ENCODE measurements around the gene PARD3.
"Not testable (repeated sequence)": the region's sequence is repeated elsewhere in the genome, so short reads cannot be mapped to it uniquely, and the experiment has no call there.

Gene PARD3

DNA sequence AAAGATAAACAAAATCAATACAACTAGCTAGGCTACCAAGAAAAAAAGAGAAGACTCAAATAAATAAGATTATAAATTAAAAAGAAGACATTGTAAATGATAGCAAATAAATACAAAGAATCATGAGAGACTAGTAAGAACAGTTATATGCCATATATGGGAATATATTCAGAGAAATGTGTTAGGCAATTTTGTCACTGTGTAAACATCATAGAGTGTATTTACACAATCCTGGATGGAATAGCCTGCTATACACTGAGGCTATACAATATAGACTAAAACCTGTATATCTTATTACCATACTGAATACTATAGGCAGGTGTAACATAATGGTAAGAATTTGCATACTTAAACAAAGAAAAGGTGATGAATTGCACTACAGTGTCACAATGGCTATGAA, 717.4 kb downstream of the PARD3 start:
- no peak for DNase-seq (ENCODE audit: low spot score)

DNA sequence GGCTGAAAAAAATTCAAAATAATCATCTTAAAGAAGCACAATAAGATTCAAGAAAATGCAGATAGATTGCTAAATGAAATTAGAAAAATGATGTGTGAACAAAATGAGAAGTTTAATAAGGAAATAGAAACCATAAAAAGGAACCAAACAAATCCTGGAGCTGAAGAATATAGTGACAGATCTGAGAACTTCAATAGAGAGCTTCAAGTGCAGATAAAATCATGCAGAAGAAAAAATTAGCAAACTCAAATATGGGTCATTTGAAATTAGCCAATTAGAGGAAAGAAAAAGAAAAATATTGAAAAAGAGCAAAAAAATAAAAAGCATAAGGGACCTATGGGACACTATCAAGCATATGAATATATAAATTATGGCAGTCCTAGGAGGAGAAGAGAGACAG, 720.1 kb downstream of the PARD3 start:
- no peak for DNase-seq (ENCODE audit: low spot score)

DNA sequence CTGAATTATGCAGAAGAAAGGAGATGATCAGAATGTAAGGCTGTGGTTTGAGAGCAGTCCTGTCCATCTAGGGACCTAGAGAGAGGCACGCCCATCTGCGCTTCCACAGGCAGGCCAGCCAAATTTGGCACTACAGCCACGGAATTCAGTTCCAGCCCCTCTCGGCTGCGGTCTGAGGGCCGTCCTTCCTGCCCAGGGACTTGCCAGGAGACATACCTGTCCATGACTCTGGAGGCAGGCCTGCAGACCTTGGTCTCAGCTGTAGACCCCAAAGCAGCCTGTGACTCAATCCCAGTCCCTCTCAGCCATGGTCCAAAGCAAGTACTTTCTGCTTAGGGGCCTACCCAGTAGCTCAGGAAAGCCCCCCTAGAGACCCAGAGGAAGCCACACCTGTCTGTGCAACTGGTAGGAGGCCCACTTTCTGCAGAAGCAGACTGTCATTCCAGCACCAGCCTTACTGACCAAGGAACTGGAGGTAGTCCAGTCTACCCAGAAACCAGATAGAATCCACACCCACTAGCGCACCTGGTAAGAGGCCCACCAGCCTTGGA, 720.9 kb downstream of the PARD3 start:
- DNase-seq (ENCODE audit: low spot score), result no peak

DNA sequence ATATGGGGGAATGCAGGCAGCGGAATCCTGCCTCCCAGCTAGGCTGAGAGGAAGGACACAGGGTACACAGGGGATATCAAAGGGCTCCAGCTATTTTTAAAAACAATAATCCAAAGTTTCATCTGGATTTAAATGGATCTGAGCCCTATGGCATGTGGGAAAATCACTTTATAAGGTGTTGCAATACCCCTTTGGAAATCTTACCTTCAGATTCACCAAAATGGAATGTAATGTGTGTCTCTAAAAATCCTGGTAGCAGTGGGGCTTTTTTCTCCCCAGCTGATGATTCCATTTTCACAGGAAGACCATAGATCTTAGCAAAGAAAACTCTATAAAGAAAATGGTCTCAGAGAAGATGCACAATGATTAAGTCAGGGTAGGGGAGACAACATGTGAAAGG, 722.2 kb downstream of the PARD3 start:
- no peak for DNase-seq (ENCODE audit: low spot score)

DNA sequence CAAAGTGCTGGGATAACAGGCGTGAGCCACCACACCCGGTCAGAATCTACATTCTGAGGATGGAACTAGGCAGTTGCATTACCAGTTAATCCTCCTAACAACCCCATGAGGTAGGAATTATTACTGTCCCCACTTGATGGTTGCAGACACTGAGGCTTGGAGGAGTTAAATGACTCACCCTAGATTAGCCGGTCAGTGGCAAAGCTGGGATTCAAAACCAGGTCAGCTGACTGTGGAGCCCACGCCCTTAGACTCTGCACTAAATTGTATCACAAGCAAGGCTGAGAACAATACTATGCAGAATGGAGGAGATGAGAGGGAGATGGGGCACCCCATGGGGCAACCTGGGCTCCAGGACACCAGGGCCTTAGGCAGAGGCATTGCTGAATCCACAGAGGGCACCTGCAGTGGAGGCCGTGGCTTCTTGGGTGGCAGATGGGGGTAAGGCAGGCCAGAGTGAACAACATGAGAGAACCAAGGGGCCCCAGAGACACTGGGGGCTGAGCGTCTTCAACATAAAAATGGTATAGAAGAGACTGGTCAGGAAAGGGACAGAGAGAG, 723.4 kb downstream of the PARD3 start:
- no peak for DNase-seq (ENCODE audit: low spot score)

DNA sequence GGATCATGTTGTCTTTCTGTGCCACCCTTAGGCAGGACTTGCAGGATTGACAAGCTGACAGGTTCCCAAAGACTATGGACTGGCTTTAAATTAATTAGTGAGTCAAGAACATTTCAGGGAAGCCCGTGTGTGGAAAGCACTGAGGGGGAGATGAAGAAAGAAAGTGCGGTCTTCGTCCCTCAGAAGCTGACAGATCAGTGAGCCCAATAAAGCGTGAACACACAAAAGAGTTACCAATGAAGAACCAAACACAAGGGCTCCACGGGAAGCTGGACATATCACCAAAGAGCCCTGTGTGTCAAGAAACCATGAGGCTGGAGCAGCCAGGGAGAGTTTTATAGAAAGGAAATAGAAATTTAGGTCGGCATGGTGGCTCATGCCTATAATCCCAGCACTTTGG, 725.8 kb downstream of the PARD3 start:
- DNase-seq (ENCODE audit: low spot score), result no peak

DNA sequence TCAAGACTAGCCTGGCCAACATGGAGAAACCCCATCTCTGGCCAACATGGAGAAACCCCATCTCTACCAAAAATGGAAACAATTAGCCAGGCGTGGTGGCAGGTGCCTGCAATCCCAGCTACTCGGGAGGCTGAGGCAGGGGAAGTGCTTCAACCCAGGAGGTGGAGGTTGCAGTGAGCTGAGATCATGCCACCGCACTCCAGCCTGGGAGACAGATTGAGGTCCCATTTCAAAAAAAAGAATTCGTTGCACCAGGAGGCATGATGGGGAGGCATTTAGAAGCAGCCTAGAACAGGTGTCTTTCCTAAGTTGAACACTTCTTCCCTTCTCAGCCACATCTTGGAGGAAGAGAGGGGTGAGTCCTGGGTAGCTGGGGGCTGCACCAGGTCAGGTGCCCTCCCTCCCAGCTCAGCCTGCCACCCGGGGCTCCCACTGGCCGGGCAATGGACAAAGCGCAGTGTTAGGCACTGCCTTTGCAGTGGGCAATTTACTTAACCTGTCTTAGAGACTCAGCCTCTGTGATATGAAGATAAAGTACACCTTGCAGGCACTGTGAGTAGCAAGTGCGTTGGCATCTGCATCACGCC, 726.8 kb downstream of the PARD3 start:
- DNase-seq (ENCODE audit: low spot score), result no peak

DNA sequence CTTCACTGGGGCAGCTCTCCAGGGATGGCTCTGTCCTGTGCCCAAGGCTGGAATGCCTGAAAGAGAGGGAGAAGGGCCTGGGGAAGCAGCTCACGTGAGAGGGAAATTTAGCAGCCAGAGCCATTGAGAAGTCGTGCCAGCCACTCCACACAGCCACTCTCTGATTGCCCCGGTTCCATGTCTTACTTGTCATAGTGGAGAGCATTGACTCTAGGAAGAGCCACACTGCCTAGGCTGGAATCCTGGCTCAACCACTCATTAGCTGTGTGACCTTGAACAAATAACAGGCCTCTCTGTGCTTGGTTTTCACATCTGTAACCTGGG, 728.0 kb downstream of the PARD3 start:
- no peak for DNase-seq (ENCODE audit: low spot score)

DNA sequence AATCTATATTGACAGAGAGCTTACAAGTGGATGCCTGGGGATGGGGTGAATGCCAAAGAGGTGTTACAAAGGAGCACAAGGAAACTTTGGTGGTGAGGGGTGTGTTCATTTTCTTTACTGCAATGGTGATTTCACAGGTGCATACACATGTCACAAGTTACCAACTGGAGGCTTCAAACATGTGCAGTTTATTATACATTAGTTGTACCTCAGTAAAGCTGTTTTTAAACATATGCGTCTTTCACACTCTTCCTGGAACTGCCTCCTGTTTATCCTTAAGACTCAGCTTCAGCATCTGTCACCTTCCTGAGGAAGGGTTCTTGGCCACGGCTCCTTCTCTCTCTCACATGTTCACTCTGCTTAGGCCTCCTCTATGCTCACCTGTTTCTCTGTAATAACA, 731.5 kb downstream of the PARD3 start:
- DNase-seq (ENCODE audit: low spot score), result no peak

DNA sequence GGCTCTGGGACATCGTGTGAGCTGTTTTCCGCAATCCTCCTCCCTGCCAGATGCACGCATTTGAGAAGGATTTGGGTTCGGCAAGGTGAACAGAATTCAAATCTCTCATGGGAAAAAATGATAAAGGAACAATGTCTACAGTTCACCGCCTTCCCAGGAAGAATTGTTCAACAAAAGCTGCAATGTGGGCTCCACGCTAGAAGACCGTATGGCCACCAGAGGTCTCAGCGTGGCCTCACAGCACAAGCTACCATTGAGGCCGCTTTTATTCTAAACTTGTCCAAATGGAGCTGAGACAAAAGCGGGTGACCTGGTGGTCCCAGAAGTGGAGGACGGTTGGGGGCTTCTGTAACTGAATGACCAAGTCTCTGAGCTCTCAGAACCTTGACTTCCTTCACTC, 733.1 kb downstream of the PARD3 start:
- DNase-seq (ENCODE audit: low spot score), result no peak

DNA sequence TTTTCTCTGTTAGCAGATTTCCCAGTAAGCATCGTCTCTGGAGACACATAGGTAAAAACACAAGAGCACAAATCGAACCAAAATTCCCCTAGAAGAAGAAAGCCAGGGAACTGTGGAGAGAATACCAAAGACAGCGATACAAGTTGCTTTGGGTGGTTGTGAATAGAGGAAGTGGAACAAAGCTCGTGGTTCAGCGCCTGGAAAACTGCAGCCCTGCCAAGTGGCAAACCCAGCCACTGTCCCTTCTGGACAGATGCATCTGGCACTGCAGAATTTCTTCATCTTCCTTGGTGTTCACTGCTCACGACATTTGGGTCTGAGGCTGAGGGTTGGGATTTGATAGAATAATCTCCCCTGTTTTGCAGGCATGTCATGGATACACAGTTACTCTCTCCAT, 733.8 kb downstream of the PARD3 start:
- DNase-seq (ENCODE audit: low spot score), result no peak

DNA sequence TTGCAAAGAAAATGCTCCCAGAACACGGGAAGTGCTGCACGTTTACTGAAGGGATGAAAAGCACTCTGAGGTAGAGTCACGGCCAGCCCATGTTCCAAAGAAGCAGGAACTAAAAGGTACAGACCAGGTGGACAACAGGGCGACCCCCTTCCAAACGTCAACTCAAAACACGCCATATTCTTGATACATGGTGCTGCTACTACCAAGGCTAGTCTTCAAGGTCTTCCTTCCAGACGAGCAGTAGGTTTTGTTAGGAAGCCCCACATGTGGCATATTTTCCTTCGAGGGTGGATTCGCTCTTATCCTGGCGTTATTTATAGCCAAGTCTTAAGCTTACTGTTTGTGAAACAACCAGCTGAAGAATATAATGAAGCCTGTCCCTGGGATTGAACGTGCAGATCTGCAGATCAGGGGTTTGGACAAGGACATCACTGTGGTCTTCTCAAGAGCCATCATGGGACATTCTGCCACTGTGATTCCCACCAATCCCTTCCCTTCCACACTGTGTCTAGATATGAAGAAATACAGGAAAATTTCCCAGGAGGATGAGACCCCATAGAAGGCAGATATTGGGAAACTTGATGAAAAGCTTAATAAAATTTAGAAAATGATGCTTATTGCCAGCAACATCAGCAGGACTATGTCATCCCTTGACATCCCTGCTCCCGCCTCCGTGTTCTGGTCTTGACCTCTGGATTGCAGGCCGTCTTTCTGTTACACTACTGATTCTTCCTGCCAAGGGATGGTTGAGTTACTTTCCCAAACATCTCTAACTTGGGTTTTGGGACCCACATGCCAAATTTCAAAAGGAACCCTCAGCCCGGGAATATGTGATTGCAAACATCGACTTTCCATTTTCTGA, 734.4 kb downstream of the PARD3 start:
- no peak for DNase-seq (ENCODE audit: low spot score)

DNA sequence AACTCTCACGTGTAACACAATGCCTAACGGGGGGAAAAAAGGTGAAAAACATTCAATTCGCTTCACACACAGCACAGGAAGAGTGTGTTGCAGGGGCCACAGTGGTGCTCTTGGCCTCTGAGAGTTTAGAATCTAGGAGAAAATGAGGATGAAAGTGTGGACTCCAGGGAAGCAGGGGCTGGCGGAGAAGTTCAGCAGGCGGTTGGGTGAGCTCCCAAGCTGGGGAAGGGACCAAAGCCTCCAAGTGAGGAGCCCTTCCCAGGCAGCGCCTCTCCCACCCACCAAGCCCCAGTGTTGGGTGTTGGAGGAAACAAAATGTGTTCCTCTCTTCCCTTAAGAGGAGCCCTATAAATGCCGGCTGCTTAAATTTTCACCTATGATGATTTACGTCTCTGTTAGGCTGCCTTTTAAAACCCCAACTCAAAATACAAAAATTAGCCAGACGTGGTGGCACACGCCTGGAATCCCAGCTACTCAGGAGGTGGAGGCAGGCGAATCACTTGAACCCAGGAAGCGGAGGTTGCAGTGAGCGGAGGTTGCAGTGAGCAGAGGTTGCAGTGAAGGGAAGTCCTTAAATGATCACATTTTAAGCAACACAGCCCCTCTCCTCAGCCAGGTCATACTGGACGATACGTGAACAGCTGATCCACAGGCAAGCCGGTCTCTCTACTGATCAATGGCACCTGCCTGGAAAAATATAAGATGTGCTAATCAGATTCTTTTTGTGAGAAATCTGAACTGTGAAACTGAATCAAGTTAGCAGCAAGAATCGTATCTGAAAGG, 735.2 kb downstream of the PARD3 start:
- no peak for DNase-seq (ENCODE audit: low spot score)

DNA sequence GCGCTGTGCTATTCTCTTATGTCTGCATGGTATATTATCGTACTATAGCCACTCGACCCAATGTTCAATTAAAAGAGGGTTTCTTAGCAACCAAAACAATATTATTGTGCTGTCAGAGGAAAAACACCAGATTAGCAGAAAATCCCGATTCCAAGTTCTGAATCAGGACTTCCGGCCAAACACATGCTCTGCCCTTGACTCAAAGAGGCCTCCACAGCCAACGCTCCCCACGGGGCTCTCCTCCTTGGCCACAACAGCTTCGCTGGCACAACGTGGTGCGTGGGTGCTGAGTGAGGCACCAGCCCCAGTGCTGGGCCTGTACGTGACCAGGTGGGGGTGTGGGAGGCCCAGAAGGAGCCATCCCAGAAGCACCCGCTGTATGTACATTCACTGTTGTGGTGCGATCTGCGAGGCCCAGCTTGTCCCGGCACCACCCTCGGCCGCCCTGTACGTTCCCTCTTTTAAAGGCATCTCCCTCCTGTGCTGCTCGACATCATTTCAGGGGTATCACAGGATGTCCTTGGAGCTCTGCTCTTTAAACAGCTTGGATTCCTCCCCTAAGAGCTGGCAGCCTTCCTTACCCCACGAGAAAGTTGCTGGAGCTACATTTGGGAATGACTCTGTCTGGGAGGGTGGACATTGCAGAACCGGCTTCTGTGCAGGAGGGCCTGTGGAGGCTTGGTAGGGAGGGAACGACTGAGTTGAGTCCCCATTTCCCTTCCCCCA, 736.2 kb downstream of the PARD3 start:
- no peak for DNase-seq (ENCODE audit: low spot score)

DNA sequence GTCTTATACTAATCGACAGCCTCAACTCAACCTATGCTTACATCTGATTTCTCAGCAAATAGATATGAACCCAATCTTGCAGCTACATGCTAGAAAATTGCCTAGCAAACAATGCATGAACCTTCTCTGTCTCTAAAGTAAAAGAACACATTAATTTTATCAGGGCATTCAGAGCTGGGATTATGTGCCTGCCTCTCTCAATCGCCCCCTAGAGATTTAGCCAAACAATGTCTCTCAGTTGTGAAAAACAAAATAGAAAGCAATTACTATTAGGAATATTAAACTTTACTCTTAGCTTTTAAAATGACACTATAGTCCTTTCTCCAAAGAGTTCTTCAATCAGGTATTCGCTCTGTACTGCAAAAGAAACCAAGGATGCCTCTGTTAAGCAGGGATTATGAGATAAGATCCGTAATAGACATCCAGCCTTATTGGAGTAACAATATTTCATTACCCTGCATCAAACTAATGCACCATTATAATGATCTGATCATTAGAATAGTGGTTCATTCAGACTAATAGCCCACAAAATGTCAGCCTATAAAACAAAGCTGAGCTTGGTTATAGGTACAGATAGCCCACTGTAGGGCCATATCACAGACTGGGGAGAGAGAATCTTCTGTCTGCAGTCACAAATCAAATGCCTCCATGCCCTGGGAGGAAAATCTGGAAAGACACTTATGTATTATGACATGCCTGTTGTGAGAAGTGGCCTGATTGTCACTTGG, 736.9 kb downstream of the PARD3 start:
- no peak for DNase-seq (ENCODE audit: low spot score)

DNA sequence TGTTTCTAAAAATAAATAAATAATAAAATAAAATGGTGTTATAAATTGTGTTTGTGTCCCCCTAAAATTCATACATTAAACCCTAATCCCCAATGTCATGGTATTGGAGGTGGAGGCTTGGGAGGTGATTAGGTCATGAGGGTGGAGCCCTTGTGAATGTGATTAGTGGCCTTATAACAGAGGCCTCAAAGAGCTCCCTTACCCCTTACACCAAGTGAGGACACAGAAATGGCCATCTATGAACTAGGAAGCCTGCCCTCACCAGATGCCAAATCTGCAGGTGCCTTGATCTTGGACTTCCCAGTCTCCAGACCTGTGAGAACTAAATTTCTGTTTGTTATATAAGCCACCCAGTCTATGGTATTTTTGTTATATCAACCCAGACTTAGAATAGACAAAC, 738.7 kb downstream of the PARD3 start:
- no peak for DNase-seq (ENCODE audit: low spot score)

DNA sequence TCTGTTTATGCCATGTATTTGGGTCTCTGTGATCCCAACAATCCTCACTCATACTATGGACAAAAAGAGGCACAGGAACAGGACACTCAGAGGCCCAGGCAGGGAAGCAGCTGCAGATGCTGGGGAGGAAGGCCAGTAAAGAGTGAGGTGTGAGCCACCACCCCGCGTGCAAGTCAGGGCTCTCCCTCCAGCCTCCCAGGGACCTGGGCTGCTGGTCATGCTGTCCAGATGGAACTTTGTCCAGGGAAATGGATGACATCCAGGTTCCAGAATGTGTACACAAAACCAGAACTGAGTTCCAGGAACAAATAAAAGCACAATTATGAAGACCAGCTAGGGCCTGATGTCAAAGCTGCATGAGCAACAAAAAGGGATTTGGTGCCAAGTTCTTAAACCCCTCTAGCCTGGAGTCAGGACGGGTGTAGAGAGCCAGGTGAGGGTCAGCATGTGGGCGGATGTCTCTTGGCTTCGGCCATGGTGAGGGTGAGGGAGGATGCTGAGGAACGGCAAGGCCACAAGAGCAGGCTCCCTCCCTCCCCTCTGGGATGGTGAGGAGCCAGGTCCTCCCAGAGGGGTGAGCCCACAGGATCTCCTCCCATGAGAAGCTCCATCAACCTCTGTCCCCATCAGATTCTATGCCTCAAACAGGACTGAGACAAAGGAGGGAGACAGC, 739.7 kb downstream of the PARD3 start:
- no peak for DNase-seq (ENCODE audit: low spot score)

DNA sequence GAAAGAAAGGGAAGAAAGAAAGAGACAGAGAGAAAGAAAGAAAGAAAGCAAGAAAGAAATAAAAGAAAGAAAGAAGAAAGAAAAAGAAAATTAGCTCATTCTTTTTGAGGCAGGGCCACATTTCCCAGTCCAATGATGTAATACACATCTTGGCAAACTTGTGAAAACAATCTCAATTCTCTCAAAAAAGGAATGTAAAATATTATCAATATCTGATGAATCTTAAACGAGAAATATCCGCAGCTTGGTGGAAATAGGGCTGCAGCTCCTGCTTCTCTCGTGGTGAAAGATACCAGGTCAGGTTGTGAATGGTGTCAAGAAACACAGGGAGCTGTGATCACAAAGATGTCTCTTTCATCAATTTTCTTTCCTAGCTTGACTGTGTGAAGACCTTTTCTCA, 741.0 kb downstream of the PARD3 start:
- DNase-seq (ENCODE audit: low spot score), result no peak

DNA sequence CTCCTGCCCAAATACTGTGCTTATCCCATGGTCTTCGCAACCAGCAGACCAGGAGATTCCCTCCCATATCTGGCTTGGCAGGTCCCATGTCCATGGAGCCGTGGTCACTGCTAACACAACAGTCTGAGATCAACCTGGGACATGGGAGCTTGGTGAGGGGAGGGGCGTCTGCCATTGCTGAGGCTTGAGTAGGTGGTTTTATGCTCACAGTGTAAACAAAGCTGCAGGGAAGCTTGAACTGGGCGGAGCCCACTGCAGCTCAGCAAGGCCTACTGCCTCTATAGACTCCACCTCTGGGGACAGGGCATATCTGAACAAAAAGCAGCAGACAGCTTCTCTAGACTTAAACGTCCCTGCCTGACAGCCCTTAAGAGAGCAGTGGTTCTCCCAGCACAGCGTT, 747.4 kb downstream of the PARD3 start:
- not testable (repeated sequence) for DNase-seq (ENCODE audit: low spot score)

DNA sequence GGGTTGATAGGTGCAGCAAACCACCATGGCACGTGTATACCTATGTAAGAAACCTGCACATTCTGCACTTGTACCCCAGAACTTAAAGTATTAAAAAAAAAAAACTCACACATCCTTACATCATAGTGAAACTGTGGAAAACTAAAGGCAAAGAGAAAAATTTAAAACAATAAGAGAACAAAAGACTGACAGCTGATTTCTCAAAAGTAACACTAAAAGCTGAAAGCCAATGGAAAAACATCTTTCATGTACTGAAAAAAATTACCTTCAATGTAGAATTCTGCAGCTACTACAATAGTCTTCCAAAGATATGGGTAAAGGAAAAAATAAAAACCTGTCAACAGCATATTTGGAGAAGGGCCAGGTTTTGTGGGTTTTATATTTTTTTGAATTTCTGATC, 751.5 kb downstream of the PARD3 start:
- no peak for DNase-seq (ENCODE audit: low spot score)

DNA sequence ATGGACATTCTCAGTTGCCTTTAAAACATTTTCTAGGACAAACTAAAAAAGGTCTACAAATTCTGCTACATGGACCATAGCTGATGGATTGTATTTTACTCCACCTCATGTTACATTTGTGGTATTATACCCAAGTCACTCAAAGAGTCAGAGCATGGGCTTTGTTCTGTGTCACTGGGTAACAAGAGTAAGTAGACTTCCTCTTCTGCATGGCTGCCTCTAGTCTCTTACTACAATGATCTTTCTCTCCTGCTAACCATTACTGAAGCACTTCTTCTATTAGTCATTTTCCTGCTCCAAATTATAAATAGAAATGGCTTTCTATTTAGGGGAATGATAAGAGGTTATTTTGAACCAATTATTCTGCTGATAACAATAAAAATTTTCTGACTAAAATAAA, 753.3 kb downstream of the PARD3 start:
- no peak for DNase-seq (ENCODE audit: low spot score)
